Left colon (tissue), 2 donors: ENCODE measurements around the gene ACSF3. TPM values are rescaled to one million over a fixed set of nuclear protein-coding genes. Genes with fewer than 3 reads are reported as not detected.
"Not testable (repeated sequence)": the region's sequence is repeated elsewhere in the genome, so short reads cannot be mapped to it uniquely, and the experiment has no call there.

ENCODE experiments used
- ATAC-seq: fragments of 200-7000 bp; cut with Tn5 transposase; one replicate; pipeline ENCODE4 v1.9.1; 2020; ENCODE audit warnings: mild to moderate bottlenecking, moderate library complexity
- DNase-seq, 2 donors: peaks; one replicate each; pipeline ENCODE4 v3.0.0-alpha.2; 2020
- intact Hi-C, 2 donors: fragments of 100-400 bp; cut with DNase I in 1 of 2; cut with micrococcal nuclease in 1 of 2; formaldehyde crosslinking; loops; one replicate each; pipeline versions ENCODE4 v1.11.2 to v1.14.0; 2022; cut with DNase I, micrococcal nuclease
- total RNA-seq, 2 donors: library from RNA; stranded (reverse); fragmentation: NEBNext Ultra II Directional; extraction: Animal tissue kit (Norgen Biotek cat#: 25700); gene quantifications; one replicate each; pipeline ENCODE4 v1.2.1, GENCODE V29; 2021
- donor health status: DM: no; HTN: no; CAD: no.
- donor health status: DM: yes; HTN: yes; CAD: no.

The ACSF3 gene
- total RNA-seq, 2 donors from 2014 or later, result 55.6 to 62.9 TPM

- ATAC-seq, result no peak
- intact Hi-C loops, result no loop called here
- DNase-seq, result no peak
Measured at GRCh38 chr16:89161763-89162713, 68.4 kb downstream of the ACSF3 start.

DNA sequence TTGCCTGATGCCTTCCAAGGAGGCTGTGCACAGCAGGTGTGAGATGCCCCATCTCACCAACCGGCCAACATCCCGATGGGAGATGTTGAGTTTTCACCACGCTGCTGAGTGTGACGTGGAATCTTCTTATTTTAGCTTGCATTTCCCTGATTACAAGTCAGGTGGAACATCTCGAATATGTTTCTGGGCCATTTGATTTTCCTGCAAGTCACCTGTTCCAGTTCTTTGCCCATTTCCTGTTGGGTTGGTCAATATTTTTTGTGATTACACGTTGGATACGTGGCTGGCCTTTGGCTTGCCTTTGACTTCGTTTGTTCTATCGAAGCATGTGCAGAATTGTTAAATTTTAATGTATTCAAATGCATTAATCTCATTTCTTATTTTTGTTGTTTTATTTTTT is 69.6 kb downstream of the ACSF3 start:
- intact Hi-C loops, result no loop called here
- no peak for ATAC-seq
- DNase-seq, result no peak

- intact Hi-C loops, result no loop called here
- no peak for DNase-seq
- ATAC-seq, result no peak
Measured at GRCh38 chr16:89164436-89164835, 70.8 kb downstream of the ACSF3 start.

DNA sequence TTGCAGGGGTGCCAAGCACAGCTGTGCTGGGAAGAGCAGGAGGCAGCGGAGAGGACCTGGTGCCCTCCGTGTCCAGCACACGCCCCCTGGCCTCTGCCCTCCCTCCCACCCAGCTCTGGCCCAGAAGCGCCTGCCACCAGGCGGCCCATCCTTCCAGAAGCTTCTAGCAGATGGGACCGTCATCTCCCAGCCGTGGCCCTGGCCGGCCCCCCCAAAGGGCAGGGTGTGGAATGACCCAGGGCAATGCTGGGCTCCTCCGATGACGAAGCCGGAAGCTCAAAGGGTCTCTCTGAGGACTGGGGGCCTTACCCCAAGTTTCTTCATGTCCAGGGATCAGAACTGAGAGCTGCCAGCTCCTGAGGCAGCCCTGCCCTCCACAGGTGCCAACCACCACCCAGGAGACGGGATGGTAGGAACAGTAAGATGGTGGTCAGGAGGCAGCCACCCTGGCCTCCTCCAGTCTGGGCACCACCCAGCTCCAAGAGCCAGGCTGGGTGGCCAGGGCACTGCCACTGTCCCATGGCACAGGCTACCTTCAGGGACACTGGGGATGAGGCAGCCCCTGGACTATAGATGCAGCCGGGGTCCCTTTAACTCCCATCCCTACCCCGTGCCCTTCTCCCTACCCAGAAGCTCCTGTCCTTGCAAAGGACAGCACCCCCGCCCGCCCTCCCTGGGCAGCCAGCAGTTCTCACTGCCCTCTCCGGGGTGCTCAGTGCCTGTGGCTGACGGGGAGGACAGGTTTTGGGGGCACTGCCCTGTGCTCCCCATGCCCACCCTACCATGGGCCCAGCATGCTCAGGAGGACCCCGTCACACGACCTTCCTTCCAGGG is 71.4 kb downstream of the ACSF3 start:
- intact Hi-C loops, result no loop called here
- DNase-seq, result no peak
- no peak for ATAC-seq

GRCh38 chr16:89165681-89165979 is 72.0 kb downstream of the ACSF3 start:
- intact Hi-C loops, ATAC-seq, DNase-seq: not testable (repeated sequence)

- intact Hi-C loops, result no loop called here
- no peak for DNase-seq
- no peak for ATAC-seq
Measured at GRCh38 chr16:89166696-89167424, 73.2 kb downstream of the ACSF3 start.

GRCh38 chr16:89167425-89167941 is 73.8 kb downstream of the ACSF3 start:
- DNase-seq, result peak; percentile 79 to 96
- intact Hi-C loops, result no loop called here
- ATAC-seq, result peak; percentile 56

- intact Hi-C loops, result no loop called here
- no peak for ATAC-seq
- no peak for DNase-seq
Measured at GRCh38 chr16:89168381-89169189, 74.9 kb downstream of the ACSF3 start.

DNA sequence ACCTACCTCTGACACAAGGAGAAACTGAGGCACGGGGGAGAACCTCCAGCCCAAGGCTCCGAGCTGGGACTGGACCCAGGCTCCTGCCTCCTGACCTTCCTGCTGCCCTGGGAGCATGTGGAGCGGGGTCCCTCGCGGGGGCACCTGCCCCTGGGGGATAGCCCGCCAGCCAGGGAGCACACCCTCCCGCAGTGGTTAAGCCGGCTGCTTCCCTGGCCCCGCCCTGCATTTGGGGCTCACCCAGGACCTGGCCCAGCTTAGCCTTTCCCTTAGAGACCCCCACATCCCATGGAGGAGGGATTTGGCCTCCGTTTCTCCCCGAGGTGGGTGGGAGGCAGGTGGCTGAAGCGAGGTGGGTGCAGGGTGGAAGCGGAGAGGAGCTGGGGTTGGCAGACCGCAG is 76.1 kb downstream of the ACSF3 start:
- intact Hi-C loops, result no loop called here
- DNase-seq, result no peak
- no peak for ATAC-seq

DNA sequence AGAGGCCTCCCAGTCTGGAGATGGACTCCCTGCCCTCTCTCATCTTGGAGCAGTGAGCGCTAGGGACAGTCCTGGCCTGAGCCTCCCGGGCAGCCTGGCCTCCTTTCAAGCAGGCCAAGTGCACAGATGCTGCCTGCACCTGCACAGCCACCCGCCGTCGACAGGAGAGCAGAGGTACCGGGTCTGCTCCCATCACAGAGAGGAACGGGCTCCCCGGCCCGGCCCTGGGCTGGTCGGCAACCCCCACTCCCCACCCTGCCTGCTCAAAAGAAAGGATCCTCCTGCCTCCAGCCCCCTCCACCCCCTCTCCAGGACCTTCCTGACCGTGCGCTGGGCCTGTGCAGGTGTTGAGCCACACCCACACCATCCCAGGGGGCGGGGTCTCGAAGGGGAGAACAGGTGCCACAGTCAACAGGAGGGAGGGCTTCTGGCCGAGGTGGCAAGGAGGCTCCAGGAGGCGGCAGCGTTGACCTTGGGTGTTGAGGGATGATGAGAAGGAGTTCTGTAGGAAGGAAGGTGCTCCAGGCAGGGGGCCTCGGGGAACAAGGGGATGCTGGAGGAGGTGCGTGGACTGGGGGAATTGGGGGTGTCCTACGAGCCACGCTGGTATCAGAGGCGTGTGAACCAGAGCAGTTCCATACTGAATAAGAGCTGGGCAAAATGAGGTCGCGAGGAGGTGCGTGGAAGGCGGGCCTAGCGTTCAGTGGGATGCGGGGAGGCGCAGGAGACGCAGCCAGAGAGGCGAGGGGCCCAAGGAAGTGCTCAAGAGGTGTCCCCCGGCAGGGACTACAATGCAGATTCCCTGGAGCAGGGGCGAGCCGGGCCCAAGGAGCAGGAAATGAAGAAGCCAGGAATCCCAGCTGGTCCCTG is 76.9 kb downstream of the ACSF3 start:
- intact Hi-C loops, result no loop called here
- ATAC-seq (peak; percentile 47), DNase-seq (peak; percentile 82 to 85)

DNA sequence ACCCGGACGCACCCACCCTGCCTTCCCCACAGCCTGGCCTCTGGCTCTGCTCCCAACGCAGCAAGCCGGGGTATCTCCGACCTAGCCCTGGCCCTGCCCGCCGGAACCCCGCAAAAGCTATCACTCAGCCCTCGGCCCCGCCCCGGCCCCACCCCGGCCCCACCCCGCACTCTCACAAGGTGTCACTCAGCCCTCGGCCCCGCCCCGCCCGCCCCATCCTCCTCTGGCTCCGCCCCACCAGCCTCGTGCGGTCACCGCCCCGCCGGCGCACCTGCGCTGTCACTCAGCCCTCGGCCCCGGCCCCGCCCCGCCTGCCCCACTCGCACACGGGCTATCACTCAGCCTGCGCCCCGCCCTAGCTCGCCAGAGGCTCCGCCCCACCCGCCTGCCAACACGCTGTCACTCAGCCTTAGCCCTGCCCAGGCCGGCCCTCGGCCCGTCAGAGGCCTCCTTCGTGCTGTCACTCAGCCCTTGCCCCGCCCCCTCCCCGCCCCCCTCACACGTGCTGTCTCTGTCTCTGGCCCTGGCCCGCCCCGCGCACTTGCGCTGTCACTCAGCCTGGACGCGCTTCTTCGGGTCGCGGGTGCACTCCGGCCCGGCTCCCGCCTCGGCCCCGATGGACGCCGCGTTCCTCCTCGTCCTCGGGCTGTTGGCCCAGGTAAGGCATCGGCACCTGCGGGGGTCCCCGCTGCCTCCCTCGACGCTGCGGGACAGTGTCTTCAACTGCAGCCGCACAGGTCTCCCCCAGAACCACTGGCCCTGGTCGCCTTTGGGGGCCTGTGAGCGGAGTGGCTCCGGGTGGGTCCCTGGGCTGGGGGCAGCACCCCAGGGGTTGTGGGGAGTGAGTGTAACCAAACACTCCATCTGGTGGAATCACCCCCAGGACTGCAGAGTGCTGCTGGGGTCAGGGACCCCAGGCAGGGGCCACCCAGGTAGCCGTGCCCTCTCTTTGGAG is 77.8 kb downstream of the ACSF3 start, which contains the start of gene CDH15:
Gene CDH15, plus strand, starts transcription at position 533 of the 955 bp plus-strand sequence. Its CDS starts 84 bp downstream, at position 617.
- ATAC-seq, result peak; percentile 87
- peak; percentile 97 to 99 for DNase-seq
- intact Hi-C loops, result no loop called here

DNA sequence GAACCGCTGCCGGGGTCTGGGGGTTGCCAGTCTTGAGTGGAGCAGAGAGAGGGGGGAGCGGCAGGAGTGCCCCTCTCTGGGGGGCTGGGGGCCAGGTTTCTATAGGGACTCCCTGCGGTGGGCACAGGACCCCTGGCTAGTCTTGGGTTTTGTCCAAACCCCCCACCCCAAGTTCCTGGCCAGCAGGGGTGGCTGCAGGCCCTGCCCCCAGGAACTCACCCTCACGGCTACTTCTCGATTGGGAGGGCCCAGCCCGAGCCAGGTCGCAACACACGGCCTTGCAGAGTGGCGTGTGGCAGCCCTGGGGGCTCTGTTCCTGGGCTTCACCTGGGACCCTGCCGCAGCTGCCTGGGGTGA is 78.5 kb downstream of the ACSF3 start:
- DNase-seq (no peak), ATAC-seq (no peak)
- intact Hi-C loops, result no loop called here

GRCh38 chr16:89172528-89173173 is 79.0 kb downstream of the ACSF3 start:
- intact Hi-C loops, result no loop called here

DNA sequence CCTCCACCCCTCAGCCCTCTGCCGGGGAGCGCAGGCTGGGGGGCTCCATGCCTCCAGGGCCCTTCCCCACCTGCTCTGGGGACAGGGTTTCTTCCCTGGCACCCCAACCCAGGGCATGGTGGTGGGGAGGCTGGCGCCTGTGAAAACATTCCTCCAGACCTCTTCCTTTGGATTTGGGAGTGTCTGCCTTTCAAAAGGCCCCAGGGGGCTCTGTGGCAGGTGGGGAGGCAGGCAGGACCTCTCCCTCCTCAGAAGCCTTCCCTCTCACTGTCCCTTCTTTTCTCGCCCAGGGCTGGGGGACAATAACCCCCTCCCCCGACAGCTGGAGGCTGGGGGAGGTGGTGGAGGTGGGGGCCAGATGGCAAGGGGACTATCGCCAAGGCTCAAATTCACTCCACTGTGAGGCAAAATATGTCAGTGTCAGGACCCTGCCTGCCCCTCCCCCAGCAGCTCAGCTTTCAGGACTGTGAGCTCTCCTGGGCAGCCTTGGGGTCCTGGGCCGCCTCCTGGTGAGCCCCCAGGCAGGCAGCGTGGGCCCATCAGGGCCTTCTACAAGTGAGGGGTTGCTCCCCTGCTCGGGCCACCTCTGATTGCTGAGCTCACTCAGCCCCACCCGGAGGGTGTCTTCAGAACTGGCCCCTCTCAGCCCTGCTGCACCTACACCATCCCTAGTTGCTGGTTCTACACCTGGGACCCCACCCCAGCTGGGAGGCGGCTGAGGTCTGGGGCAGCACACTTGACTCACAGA is 79.7 kb downstream of the ACSF3 start:
- no peak for ATAC-seq
- no peak for DNase-seq
- intact Hi-C loops, result no loop called here

More at GRCh38 chr16:89172528-89173173, 79.0 kb downstream of the ACSF3 start:
- no peak for DNase-seq
- no peak for ATAC-seq
